HG03378 (cell line): ENCODE data around the gene DCDC2.
"Not testable (repeated sequence)": the region's sequence is repeated elsewhere in the genome, so short reads cannot be mapped to it uniquely, and the experiment has no call there.

Source experiments
- ATAC-seq: cut with Tn5 transposase; IDR thresholded peaks from one replicate; pipeline ENCODE4 v1.9.1; 2021; ENCODE audit warnings: mild to moderate bottlenecking, moderate library complexity; ENCODE audit not compliant: unreplicated experiment

DCDC2 gene

GRCh38 chr6:24154121-24154520 lies 203.7 kb downstream of the DCDC2 start:
- ATAC-seq: no peak

DNA sequence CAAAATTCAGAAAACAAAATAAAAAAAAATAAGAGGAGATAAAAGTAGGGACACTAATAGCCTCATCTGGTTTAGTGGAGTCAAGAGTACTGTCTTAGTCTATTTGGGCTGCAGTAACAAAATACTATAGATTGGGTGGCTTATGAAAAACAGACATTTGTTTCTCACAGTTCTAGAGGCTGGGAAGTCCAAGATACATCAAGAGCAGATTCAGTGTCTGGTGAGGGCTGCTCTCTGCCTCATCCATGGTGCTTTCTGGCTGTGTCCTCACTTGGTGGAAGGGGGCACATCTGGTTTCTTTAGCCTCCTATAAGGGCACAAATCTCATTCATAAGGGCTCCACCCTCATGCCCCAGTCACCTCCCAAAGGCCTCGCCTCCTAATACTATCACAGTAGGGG lies 205.8 kb downstream of the DCDC2 start:
- no peak for ATAC-seq

DNA sequence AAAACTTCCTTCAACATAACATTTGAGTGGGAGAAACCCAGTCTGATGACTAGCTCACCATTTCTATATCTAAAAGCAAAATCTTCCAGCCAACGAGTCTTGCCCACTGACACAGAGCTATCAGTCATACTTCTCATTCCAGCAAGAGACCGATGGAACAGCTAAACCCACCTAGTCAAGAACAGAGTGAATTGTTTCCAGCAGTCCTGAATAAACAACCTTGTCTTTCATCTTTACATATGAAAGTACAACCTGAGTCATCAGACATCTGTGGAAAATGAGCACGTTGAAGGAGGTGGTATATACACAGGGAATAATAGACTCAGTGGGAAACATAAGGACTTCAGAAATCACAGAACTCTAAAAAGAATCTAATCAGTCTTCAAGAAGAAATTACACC lies 208.0 kb downstream of the DCDC2 start:
- no peak for ATAC-seq

- ATAC-seq: no peak
These were observed 208.6 kb downstream of the DCDC2 start for GRCh38 chr6:24149296-24149695.

GRCh38 chr6:24148684-24149083 lies 209.2 kb downstream of the DCDC2 start:
- ATAC-seq: no peak

DNA sequence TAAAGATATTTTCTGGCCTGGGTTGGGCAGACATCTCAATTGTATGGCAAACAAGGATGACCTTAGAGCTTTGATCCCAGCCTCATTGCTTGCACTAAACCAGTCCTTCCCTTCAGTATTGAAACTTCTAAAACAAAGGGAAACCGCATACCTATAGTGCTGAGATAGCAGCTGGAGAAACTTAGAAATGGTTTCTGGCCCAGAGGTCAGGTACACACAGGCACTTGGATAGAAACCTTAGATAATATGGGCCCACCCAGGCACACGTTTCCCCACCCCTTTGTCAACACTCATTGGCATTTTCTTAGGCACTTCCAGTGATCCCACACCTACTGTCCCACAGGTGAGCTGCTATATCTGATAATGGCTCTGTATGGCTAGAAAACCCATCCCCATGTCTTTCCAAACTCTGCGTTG lies 209.7 kb downstream of the DCDC2 start:
- no peak for ATAC-seq

- ATAC-seq: no peak
These were observed 210.2 kb downstream of the DCDC2 start for GRCh38 chr6:24147511-24148153.

DNA sequence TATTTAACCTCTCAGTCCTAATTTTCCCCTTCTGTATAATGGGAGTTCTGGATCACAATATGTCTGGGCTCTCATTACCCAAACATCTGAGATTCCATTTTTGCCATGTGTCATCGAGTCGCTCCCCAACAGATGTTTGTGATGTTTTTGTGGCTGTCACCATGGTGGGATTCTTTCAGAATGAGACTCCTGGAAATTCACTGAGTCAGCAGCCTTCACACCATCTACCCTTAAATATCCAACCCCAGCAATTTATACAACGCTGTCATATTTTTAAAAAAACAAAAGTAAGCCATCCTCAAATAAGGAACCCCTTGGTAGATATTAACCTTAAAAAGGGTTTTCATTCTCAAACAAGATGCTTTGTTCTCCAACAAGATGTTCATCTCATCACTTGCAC lies 211.0 kb downstream of the DCDC2 start:
- no peak for ATAC-seq

GRCh38 chr6:24145690-24146131 lies 212.1 kb downstream of the DCDC2 start:
- ATAC-seq: no peak

- not testable (repeated sequence) for ATAC-seq
These were observed 215.1 kb downstream of the DCDC2 start for GRCh38 chr6:24142733-24143132.

DNA sequence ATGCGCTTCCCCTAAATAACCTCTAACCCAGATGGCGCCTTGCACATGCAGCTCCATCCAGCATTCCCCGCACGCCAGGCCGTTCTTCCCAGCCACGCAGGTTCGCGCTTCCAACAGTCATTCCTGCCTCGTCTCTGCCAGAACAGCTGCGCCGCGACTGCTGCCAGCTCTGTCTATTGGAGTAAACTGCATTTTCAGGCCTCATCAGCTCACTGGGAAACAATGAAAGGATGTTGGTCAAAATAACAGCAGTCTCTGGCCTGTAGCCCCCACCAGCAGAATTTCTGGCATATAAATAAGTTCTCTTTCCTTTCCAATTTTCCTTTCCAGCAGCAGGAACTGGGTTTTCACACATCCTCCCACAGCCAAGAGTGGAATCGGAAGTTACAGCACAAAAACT lies 217.3 kb downstream of the DCDC2 start:
- ATAC-seq: no peak

DNA sequence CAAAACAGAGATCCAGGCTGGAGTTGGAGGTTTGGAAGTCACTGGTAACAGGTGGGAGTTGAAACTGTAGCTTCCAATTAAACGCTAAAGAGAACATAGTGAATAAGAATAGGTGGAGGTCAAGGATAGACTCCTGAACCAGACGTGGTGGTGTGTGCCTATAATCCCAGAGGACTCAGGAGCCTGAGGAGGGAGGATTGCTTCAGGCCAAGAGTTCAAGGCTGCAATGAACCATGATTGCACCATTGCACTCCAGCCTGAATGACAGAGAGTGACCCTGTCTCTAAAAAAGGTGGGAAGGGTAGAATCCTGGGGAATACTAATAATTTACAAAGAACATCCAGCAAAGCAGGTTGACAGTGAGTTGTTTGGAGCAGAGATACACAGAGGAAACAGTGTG lies 218.2 kb downstream of the DCDC2 start:
- ATAC-seq: no peak

DNA sequence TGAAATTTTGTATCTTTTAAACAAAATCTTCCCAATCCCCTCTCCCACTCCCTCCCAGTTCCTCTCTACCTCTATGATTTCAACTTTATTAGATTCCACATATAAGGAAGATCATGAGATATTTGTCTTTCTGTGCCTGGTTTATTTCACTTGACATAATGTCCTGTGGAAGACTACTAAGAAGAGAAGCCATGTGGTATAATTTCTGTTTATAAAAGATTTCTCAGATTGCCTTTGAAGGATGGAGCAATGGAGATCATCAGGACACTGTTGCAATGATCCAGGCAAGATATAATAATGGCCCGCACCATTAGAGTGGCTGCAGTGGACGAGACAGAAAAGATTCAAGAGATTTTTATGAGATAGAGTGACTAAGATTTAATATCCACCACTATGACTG lies 218.8 kb downstream of the DCDC2 start:
- no peak for ATAC-seq

DNA sequence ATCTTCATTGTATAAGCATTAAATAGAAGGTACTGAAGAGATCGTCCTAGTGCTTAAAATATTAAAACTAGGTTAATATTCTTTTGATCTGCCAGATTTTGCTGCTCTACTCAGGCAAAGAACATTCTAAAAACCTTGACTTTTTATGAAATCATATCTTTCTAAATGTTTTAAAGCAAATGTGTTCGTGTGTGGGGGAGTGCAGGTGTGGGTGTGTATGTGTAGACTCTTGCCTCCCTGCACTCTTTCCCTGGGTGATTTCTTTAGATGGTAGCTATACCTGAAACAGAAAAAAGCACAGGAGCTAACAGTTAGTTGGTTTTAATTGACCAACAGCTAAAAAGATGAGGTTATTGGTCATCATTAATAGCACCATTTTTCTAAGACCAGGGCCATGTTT lies 226.1 kb downstream of the DCDC2 start:
- ATAC-seq: no peak

- no peak for ATAC-seq
These were observed 230.5 kb downstream of the DCDC2 start for GRCh38 chr6:24127316-24127715.

GRCh38 chr6:24126586-24127192 lies 231.2 kb downstream of the DCDC2 start:
- no peak for ATAC-seq

GRCh38 chr6:24125980-24126379 lies 231.9 kb downstream of the DCDC2 start, which contains the start of gene NRSN1:
Gene NRSN1, plus strand, starts transcription at chr6:24126215. Its CDS starts 8,113 bp downstream, at chr6:24134328.
- no peak for ATAC-seq

GRCh38 chr6:24122139-24122538 lies 235.7 kb downstream of the DCDC2 start:
- ATAC-seq: no peak
